Endometrial microvascular endothelial cells (primary cell): ENCODE data around the gene RFX7. TPM values are rescaled to one million over a fixed set of nuclear protein-coding genes. Genes with fewer than 3 reads are reported as not detected.
"Not testable (repeated sequence)": the region's sequence is repeated elsewhere in the genome, so short reads cannot be mapped to it uniquely, and the experiment has no call there.

Experiments used
- in situ Hi-C: cut with HindIII; loops from 2 replicates; pipeline ENCODE4 v1.10.0; 2017; ENCODE audit warnings: low sequenced_read_pairs, low pct_unique_long_range_greater_than_20kb; ENCODE audit errors: inconsistent ontology term
- total RNA-seq: library from RNA; depleted of rRNA; stranded (reverse); fragments of >200 nt; gene quantifications from one replicate; pipeline ENCODE4 v1.2.3, GENCODE V29; 2015; ENCODE audit errors: inconsistent ontology term

The RFX7 gene
- total RNA-seq: 9.2 TPM

DNA sequence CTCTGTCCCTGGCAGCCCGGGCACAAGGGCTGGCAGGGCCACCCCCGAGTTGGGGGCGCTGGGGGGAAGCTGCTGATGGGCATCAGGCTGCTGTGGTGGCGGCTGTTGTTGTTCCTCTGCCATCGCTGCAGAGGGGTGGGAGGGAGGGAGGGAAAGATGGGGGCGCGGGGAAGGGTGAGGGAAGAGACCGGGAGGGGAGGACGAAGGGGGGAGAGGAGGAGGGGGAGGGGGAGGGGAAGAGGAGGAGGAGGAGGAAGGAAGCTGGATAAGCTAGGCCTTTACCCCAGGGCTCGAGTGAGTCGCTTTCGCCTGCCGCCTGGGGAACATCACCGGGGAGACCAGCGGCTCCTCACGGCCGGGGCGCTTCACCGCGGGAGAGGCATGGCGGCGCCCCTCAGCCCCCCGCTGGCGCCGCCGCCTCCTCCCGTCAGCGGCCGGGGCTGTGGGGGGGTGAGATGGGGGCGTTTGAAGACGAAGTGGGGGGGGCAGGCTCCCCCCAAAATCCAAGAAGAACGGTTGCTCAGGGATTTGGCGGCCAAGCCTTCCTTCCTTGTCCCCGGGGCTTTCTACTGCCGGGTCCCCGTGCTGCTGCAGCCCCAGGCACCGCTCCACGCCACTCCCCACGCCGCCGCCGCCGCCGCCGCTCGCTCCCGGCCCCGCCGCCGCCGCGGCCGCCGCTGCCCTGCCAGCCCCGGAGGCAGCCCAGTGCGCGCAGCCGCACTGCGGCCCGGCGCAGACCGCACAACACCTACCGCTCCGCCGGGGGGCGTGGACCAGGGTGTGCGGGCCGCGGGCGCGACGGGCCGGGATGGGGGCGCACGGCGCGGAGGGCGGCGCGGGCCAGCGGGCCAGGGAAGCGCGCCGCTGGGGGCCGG, at the start of gene RFX7:
RFX7 (minus strand) TSS at position 717 of the 875 bp plus-strand sequence; CDS start at position 123, 594 bp downstream.
- in situ Hi-C loops: loop anchor here (25.0 kb wide), 1 partner anchor 256 kb away; the partner anchor contains the start of gene NEDD4

DNA sequence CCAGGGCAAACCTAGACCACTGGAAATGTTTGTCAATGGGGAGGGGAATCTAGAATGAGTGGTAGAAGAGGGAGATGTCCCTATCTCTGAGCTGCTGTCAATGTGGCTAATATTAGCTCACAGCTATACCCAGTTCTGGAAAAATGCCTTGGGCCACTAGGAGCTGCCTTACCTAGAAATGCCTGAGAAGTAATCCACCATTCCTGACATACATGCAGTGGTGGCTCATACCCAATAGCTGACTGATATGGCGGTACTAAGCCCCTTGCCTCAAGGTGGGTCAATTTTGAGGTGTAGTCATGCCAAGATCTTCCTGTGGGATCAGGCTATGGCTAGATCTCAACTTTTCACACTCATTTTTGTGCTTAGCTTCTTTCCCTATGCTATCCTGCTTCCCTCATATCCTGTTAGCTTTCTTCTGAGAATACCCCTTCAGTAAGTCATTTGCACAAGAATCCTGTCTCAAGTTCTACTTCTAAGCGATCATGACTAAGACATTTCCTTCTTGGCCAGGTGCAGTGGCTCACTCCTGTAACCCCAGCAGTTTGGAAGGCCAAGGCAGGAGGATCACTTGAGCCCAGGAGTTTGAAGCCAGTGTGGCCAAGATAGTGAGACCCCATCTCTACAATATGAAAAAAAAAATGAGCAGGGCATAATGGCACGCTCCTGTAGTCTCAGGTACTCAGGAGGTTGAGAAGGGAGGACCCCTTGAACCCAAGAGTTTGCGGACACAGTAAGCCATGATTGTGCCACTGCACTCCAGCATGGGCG, 49.1 kb upstream of the RFX7 start:
- in situ Hi-C loops: no loop called here

DNA sequence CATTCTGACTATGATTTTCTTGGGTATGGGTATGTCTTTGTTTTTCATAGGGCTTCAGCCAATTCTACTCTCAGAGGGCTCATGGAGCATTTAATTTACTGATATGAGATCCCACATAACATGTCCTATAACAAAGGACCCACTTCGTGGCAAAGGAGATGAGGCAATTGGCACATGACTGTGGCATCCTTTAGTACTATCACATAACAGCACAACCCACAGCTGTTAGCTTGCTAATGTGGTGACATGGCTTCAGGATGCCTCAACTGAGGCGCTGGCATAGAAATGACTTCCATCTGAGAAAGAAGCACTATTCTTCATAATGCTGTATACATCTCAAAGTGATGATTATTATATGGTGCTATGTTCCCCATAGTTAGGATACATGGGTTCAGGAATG, 48.1 kb upstream of the RFX7 start:
- in situ Hi-C loops: no loop called here

DNA sequence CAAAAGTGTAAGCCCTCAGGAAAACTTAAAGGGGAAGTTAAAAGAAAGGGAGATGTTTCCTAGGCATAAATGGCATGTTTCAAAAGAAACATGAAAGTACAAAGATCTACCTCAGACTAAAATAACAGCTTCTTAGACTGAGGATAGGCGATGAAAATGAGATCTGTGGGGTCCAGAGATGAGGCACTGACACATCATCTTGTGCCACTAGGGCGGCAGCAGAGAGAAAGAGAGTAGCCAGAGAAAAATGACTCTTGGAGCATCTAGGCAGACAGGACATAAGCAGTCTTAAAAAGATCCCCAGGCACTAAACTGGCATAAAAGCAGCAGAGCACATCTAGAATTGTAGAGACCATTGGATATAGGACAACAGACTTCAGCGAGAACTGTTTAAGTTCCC, 42.5 kb upstream of the RFX7 start:
- in situ Hi-C loops: no loop called here

DNA sequence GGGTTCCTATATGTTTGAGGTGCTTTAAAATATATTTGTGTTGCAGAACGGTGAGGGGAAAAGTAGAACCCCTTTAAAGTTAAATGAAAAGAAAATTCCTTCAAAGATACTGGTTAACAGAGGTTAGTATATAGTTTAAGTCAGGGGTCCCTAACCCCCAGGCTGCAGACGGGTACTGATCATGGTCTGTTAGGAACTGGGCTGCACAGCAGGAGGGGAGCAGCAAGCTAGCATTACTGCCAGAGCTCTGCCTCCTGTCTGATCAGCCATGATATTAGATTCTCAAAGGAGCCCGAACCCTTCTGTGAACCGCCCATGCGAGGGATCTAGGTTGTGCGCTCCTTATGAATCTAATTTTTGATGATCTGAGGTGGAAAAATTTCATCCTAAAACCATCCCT, 37.5 kb upstream of the RFX7 start:
- in situ Hi-C loops: no loop called here

DNA sequence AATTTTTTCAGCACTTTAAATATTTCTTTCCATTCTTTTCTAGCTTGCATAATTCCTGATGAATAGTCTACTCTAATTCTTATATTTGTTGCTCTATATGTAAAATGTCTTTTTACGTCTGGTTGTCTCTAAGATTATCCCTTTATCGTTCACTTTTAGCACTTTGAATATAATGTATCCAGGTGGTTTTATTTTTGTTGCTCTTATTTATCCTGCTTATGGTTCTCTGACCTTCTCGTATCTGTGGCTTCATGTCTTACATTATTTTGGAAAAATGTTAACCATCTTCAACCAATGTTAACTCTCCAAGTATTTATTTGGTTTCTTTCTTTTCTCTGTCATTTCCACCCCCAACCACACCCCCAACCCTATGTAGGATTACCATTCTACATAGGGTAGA, 30.0 kb upstream of the RFX7 start:
- in situ Hi-C loops: no loop called here

DNA sequence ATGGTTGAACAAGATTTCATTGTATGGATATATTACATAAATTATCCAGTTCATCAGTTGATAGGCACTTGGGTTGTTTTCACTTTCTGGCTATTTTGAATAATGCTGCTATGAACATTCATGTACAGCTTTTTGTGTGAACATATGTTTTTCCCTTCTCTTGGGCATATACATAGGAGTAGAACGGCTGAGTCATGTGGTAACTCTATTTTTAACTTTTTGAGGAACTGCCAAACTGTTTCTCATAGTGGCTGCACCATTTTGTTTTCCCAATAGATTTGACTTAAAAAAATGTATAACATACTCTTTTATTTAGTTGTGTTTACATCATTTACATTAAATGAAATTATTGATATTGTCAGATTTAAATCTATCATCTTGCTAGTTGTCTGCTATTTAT, 28.8 kb upstream of the RFX7 start:
- in situ Hi-C loops: no loop called here

DNA sequence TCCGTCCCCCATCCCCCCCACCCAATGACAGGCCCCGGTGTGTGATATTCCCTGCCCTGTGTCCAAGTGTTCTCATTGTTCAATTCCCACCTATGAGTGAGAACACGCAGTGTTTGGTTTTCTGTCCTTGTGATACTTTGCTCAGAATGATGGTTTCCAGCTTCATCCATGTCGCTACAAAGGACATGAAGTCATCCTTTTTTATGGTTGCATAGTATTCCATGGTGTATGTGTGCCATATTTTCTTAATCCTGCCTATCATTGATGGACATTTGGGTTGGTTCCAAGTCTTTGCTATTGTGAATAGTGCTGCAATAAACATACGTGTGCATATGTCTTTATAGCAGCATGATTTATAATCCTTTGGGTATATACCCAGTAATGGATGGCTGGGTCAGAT, 22.8 kb upstream of the RFX7 start:
- in situ Hi-C loops: not testable (repeated sequence)

DNA sequence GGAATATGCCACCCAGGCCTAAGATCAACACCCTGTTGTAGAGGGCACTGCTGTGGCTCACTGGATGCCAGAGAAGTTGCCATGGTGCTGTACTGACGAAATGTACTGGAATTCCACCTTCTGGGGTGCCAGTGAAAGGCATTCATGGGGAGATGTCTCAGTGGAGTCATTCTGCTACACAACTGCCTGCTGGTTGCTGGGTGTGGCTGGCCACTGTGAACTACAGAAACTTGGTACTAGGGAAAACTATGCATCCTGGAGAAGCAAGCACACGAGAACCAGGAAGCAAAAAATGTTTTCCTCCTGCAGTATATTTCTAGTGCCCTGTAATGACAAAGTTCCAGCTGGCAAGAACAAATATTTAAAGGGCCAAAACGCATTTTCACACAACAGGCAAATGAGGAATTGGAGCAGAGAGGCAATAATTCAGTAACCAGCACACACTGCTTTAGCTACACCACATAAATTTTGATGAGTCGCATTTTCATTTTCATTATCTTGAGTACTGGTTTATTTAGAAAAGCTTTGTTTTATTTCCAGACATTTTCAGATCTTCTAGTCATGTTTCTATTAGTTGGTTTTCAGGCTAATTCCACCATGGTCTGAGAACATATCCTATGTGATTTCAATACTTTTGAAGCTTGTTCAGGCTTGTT, 18.3 kb upstream of the RFX7 start:
- in situ Hi-C loops: no loop called here

DNA sequence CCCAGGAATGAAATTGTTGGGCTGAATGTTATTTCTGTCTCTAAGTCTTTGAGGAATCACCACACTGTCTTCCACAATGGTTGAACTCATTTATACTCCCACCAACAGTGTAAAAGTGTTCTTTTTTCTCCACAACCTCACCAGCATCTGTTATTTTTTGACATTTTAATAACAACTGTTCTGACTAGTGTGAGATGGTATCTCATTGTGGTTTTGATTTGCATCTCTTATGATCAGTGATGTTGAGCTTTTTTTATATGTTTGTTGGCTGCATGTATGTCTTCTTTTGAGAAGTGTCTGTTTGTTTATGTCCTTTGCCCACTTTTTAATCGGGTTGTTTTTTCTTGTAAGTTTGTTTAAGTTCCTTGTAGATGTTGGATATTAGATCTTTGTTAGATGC, 13.6 kb upstream of the RFX7 start:
- in situ Hi-C loops: not testable (repeated sequence)

DNA sequence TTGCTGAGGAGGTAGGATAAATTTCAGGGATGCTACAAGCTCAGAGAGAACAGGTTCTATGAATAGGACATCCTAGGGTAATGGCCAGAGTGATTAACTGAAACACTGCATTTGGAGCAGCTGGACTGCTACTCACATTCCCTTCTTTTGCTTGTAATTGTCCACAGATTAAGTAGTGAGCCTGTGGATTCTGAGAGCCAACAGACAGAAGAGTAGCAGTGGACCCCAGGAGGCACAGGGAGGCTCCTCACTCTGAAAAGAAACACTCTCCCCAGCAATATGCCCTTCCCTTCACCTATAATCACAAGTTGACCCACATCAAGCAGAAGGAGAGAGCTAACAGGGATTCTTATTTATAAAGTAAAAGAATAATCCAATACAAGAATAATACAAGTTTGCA, 10.6 kb upstream of the RFX7 start:
- in situ Hi-C loops: no loop called here

DNA sequence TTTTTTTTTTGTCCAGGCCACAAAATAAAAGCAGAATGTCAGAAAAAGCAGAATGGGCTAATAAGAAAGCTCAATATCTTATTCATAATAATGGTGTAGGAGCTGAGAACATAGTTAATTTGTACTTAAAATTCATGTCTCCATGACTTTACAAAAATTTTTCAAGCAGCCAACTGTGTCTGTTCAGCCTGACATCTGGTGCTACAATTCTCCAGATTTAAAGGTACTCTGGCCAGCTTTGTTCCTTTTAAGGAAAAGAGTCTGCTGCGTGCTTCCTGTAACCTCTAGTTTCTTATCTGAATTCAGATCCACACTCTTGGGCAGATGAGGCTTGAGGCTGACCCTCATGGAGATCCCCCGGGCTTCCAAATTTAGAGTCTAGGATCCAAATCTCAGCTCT, 8.7 kb upstream of the RFX7 start:
- in situ Hi-C loops: no loop called here

DNA sequence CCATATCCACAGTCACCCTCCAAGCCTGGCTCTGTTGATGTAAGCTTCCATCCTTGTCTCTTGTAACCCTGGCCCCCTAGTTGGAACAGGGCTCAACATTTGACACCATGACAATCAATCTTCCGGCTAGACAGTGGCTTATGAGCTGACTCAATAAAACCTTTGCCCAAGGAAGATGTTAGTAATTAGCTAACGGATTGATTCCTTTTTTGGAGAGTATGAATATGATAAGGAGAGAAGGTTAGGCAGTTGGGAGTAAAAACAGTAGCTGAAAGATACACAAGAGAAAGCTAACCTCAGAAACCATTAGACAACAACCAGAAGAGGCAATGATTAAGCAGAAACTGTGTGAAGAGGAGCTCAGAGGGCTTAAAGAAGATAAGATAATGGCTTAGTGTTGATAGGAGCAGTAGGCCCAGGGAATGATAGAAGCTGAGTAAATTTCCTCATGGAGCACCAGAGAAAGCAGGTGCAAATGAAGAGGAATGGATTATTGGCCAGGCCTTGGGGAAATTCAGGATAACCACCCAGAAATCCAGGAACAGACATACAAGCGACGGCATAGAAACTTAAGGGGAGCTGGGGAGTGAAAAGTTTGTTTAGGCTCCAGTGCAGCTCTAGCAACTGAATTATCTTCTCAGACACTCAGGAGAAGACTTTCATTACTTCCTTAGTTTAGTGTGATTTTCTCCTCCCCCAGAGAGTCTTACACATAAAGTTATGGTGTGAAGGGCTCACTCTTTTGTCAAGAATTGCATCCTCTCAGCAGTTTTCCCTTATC, 7.8 kb upstream of the RFX7 start:
- in situ Hi-C loops: no loop called here

DNA sequence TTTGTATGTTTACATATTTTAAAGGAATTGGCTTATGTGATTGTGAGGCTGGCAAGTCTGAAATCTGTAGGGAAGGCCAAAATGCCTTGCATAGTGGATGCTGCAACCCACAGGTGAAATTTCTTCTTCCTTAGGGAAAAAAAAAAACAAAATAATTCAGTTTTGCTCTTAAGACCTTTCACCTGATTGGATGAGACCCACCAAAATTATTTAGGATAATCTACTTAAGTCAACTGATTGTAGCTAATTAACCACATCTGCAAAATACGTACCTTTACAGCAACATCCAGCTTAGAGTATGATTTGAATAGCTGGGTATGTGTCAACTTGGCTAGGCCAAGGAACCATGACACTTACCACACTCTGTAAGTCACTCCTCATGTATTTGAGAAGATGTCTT, 6.9 kb upstream of the RFX7 start:
- in situ Hi-C loops: no loop called here

DNA sequence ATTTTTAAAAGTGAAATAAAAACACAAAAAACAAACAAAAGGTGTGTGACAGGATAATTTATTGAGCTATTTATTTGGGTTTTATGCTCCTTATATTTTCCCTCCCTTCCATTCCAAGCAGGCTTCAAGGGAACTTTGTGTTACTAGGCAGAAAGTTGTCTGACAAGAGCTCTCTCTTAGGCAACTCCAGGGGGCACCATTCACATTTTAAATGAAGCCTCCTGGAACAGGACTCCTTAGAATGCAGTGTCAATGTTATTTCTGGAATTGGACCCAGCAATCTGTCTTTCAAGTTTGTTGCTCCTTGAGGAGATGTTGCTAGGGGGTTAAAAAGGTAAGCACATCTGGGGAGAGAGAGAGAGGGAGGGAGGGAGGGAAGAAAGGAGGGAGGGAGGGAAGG, 5.4 kb upstream of the RFX7 start:
- in situ Hi-C loops: loop anchor here (25.0 kb wide), 1 partner anchor 262 kb away; the partner anchor contains the start of gene NEDD4

DNA sequence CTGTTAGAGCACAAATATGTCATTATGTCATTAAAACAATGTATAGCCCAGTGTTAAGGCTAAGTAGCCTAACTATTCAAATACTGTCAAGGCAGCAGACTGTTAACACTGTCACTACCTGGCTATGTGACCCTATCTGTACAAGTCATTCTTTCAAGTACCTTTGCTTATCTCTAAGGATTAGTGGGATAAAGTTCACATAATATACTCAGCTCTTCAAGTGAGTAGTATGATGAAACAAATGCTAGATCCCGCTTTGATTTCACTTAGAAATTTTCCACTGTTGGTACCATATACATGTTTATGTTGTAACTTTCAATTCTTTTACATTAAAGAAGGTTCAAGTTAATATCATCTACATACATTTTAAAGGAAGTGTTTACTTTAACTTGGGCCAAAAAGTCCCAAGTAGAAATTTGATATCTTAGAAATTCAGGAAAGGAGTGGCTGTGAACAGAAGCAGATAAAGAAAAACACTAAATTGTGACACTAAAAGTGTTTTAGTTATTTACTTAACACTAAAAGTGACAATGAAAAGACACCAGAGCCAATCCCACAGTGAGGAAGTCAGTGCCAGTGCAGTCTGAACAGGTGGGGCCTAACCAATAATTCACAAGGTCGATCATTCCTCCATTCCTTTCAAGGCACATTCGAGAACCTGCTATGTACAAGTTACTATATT, 4.8 kb upstream of the RFX7 start:
- in situ Hi-C loops: loop anchor here (25.0 kb wide), 1 partner anchor 261 kb away; the partner anchor contains the start of gene NEDD4

DNA sequence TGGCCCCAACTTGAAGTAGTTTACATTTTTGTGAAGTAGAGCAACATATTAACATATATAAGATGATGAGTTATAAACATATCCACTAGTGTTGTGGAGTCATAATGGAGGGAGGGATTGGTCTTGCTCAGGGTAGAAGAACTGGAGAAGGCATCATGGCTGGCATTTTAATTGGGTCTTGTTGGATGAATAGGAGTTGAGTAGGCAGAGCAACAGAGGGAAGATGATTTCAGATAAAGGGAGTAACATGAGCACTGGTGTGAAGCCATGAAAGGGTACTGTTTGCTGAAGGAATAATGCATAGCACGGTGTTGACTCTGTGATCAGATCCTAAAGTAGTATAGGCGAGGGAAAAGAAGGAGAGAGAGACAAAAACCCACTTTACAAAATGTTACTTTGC, 3.6 kb upstream of the RFX7 start:
- in situ Hi-C loops: loop anchor here (25.0 kb wide), 1 partner anchor 260 kb away; the partner anchor contains the start of gene NEDD4
